Smooth muscle cell of the brain vasculature (primary cell): ENCODE results near the gene POLG2.
"Not testable (repeated sequence)": the region's sequence is repeated elsewhere in the genome, so short reads cannot be mapped to it uniquely, and the experiment has no call there.

Experiments
- DNase-seq: peaks from one replicate; pipeline ENCODE4 v3.0.0-alpha.2; 2012; ENCODE audit warnings: low read depth, low spot score

The POLG2 gene

DNA sequence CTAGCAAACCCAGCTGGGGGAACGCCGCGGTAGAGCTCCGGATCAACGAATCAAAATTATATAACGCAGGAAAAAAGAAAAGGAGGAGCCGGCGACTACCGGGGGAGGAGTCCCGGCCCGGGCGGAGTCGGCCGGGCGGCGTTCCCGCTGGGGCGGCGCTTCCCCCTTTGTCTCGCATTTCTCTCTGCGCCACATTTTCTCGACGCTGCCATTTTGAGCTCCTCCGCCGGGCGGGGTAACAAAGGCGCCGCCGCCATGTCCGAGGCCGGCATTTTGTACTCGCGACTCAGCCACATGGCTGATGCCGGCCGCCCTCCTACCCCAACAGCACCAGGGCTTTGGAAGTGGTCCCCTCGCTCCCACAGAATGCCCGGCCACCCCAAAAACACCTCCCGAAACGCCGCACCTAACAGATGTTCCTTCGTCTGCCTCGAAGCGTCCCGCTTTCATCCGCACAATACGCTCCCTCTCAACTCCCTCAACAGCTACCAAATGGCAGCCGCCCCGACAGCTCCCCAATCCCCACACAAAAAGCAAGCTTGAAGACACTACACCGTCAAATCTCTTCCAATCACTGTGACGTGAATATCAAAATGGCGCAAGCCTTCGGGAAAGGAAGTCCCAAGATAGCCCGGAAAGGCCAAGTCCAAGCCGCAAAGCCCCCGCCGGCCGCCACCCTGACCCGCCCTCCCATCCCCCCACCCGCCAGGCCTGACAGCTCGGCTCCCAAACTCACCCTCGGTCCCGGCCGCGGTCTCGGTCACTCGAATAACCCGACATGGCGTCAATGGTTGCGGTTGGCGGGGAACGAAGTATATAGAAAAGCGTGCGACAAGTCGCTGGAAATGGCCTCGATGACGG is 8.7 kb upstream of the POLG2 start:
- DNase-seq = peak; percentile 83

DNA sequence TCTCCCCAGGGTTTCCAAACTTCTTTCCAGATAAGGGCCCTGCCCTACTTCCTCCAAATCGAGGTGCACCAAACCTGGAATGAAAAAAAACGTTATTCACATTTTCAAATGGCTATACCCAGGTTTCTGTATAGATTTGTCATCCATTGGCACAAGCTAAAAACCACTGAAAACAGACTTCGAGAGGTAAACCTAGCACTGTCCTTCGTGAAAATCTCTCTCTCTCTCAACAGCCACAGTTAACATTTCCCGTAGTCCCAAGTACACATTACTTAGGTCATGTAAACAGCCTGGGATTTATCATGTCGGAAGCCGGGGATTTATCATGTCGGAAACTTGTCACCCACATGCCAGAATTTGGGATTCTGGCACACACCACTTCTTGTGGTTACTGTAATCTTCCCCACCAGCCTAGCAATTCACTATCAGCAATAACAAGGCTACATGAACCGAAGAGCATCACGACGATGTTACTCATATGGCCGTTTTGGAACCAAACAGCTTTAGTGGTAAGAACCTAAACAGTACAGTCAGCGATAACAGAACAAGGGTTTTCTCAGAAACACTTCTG is 8.0 kb upstream of the POLG2 start:
- DNase-seq = no peak

DNA sequence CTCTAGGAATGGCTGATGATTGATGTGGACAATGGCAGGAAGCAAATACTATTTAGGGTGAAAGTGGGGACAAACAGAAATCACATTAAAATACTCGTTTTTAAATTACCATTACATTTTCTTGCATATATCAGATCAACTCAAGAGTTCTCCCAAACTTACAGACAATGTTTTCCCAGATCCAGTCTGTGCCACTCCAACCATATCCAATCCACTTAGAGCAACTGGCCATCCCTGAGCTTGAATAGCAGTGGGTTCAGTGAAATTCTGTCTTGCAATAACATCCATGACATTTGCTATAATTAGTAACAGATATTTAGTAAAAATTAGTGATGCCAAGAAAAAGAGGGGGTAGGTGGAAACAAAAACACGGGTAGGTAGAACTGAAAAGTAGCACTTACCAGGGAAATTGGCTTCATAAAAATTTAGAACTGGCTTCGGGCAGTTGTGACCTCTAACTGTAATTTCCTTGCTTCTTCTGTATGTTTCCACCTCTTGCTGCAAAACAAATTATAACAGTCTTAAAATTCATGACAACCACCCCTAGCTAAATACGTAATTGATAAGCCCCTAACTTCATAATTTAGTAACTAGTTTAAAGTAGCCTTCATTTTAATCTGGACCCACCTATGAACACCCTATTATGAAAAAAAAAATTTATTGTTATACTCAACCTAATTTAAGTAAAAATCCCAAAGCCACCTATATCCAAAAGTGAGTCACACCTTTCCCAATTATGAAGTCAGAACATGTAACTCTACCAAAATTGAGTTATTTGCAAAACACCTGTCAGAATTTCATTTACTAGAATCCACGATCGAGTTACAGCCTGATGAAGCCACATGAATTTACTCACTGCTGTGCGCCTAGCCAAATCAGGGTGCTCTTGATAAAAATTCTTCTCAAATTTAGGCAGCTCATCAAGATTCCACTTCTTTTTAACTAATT is 7.2 kb upstream of the POLG2 start:
- no peak for DNase-seq

DNA sequence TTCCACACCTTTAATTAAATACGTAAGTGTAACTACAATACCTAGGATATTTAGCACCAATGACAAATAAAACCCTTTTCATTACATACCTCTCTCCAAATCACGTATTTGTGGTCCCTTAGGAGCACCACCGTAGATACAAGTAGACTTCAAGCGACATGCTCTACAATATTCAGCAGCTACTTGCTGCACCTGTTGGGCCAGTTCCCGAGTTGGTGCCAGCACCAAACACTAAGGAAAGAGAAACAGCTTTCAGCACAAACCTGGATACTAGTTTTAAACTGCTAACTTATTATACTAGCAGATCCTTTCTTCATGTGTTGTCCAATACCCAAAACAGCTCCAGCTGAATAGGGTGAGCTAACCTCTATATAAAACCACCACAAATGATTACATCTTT is 6.5 kb upstream of the POLG2 start:
- no peak for DNase-seq

DNA sequence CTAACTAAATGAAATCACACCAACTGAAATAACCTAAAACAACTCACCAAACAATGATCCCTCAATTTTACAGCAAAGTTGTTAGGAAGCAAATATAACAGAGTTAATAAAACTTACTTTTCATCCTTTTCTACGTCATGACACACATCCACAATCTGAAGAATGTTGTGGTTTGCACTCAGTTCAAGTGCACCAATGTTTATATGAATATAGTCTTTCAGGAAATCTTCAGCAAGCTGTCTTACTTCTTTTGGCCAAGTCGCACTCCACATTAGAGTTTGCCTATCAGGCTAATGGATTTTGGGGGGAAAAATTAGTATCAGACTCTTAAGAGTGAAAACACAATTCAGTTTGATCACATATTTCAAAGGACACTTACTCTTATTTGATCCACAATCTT is 6.0 kb upstream of the POLG2 start:
- no peak for DNase-seq

DNA sequence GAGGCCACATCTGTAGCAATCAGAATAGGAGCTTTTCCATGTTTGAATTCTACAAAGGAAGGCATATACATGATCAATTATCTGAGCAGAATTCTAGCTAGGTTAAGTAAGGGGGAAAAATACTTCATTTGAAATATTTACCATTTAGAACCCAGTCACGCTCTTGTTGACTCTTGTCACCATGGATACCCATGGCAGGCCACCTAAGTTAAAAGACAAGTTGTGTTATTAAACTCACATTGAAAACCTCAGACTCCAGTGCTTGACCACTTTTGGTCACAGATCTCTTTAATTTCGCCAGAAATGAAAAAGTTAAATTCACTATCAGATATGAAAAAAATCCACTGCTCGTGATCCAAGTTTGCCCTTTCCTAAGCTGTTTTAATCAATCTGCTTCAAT is 5.2 kb upstream of the POLG2 start:
- no peak for DNase-seq

DNA sequence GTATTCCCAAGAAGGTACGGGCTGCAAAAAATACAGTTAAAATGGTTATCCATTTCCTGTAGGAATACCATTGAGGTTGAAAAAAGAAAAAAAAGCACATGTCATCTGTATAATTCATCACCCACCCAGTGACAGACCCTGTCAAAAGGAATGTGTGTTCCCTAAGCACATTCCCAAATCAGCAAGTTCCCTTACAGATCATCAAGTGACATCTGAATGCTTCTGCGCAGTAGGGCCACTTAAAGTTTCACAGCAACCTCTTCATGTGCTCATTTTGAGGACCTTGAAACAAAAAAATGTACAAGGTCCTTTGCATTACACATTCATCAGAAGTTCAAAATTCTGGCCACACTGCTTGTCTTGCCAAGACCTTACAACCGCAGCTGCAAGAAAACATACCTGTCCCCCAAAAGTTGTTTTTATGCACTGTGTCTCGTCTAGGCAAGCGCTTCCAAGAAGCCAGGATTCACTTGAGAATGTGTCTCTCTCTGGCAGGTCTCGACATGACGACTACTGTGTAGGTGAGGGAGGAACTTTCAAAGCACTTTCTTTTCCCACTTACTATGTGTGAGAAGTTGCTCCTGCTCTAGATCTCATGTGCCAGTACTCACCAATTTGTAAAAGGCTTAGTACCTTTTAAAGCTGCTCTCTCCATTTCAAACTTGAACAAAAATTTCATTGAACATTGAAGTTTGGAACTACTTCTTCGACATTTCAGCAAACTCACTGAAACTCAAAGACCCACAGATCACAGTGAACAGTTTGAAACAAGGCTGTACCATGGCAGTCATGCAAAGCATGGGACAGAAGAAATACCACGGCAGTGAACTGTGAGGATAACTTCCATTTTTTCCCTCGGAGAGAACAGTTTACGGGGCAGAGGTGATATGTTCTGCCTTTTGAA is 4.3 kb upstream of the POLG2 start:
- DNase-seq = no peak

DNA sequence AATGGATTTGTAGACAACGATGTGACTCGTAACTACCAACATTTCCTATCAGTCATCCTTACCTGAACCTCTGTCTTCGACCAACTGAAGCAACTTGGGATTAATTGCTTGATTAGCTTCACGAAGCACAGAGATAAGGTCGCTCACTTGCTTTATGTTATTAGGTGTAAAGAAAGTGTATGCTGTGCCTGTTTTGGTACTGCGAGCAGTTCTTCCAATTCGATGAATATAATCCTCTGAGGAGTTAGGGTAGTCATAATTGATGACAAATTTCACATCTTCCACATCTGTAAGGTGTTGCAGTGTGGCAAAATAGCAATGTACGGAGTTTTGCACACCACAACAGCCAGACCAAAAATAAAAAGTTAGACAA is 3.6 kb upstream of the POLG2 start:
- DNase-seq = no peak

DNA sequence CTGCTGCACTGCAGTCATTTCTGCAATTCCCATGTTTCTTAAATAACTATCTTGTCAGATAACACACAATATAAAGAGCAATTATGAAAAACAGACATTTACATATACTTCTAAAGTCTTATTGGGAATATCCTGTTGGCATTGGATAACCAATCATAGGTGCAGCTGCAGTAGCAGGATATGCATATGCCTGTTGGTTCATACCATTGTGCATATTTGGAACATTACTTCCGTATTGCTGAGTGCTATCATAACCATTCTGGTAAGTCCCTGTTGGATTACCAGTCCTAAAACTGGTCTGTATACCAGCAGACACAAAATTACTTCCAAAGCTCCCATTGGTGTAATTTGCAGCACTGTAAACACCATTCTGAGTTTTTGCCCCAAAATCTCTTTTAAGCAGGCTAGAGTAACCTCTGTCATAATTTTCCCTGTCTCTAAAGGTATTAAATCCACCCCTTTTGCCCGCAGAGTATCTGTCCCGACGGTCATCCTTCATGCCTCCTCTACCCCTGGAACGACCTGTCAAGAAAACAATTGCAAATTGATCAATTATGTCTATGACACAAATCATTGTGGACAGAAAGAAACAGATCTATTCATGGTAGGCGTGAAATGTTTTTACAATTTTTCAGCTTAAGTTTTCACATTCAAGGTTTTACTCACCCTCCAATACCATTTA is 3.1 kb upstream of the POLG2 start:
- DNase-seq = no peak

DNA sequence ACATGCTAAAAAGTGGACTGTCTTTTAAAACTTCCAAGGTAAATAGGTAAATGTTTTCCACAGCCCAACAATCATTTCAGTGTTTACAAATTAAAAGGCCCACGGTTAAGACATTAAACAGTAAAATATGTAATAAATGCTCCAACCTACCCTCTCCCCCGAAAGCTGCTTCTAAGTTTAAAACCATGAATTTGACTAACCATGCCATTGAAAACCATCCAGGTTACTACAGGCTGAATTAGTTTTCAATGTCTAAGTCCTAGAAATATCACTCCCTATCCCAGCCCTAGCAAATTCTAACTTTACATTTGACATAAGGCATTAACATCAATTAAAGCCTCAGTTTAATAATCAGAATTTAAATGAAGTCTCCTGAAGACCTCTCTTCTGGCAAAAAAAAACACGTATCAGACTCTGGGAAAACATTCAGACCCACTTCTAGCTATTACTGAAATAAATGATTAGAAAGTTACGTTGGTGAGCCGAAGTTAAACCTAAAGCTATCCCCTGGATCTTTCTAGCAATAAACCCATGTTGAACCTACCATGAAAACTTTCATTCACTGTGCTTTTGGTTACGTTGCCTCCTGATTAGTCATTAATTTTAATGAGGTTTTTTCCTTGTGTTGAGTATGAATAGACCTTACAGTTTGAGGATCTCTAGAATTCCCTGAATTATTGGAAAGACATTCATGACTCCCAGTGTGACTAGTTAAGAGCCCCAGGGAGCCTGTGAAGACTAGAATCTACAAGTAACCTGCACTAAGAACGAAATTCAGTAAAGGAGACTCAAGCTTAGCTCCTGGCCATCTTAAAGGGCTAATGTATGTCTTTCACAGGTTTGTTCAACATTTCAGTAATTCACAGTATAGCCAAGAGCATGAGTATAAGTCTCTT is 1.7 kb upstream of the POLG2 start:
- no peak for DNase-seq

DNA sequence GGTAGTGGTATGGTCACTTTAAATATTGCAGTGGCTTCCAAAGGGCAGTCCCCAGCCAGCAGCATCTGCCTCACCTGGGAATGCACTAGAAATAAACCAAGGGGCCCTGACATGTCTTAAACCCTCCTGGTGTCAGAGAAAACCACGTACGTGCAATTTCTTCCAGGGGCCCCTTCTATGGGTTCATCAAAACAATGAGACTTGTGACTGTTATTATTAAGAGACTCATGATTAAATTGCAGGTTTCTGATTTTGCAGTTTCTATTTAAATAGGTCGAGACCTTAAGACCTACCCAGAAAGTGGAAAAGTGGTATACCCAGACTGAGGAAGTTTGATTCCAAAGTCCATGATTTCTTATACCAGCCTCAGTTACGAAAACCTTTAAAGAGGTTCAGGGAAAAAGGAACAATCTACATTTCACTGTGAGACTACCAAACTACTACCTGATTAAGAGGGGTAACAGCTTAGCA is 746 bp upstream of the POLG2 start:
- DNase-seq = no peak

DNA sequence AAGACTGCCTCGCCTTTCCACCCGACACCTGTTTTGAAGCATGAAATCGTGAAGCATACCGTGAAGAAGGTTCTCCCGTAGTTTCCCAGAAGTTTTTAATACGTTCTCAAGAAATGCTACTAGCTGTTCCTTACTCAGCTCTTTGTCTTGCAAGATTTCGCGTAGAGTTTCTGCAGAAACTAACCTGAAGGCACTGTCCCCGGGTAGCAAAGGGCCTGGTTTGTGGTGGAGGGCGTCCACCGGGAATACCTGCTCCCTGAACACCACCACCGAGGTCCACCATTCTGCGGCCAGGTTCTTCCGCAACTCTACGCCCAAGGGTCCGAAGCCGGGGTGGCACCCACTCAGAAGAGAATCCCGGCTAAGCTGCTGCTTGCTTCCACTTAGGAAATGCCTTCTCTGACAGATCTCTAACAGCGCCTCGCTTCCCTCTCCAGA is 487 bp downstream of the POLG2 start:
- no peak for DNase-seq

DNA sequence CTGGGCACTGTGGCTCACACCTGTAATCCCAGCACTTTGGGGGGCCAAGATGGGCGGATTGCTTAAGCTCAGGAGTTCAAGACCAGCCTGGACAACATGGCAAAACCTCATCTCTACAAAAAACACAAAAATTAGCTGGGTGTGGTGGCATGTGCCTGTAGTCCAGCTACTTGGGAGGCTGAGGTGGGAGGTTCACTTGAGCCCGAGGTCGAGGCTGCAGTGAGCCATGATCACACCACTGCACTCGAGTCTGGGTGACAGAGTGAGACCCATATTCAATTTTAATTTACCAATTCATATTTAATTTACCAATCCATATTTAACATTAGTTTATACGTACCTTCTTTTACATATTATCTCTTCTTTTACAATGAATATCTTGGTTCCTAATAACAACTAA is 1.6 kb downstream of the POLG2 start:
- not testable (repeated sequence) for DNase-seq

DNA sequence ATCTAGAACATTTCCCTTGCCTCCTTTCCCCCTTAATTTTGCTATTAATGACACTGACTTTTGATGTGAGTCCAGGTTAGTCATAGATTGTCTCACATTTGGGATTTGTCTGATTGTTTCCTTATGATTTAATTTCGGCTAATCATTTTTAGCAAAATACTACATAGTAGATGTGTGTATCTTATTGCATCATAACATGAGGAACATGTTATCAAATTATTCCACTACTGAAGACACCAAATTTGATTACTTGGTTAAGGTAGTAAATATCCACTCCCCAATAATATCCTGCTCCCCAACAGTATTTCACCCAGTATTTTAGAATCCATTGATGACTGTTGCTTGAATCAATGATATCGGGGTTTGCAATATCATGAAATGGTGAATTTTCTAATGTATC is 2.7 kb downstream of the POLG2 start:
- no peak for DNase-seq

DNA sequence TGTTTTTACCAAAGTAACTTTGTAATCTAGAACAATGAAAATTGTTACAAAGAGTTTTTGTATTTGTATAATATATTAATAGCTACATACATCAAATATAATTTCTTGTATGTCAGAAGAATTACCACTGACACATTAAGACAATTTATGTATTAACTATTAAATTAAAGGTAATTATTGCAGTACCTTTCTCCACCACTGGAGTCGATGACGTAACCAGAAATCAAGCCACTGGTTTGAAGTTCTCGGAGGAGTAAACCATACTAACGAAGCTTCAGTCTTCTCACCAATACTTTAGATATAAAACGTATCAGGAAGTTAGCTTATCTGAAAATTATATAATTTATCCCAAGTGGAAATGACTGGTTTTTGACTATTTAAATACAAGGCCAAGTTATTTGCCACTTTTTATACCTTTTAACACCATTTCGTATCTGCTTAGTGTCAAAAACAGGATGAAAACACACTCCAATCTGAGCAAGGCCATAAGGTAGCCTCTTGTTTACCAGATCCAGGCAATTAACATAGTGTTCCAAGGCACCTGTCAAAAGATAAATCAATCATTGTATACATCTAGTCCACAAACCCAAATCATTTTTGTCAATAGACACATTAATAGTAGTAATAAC is 4.3 kb downstream of the POLG2 start:
- no peak for DNase-seq

DNA sequence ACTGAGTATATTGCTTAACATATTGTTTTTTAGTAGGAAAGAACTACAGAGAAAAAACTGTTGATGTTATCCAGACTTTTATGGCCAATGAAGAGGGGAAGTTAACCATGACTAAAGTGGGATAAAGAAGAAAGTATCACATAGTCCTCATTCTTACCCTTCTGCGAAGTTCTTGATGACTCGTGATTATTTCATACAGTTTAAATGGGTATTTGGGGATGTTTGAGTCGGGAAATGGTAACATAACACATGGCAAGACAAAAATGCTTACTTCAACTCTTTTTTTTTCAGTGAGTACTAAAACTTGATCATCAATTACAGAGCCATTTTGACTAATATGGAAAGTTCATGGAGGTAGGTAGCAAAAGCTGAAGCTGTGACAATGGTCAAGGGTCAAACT is 4.9 kb downstream of the POLG2 start:
- DNase-seq = no peak

DNA sequence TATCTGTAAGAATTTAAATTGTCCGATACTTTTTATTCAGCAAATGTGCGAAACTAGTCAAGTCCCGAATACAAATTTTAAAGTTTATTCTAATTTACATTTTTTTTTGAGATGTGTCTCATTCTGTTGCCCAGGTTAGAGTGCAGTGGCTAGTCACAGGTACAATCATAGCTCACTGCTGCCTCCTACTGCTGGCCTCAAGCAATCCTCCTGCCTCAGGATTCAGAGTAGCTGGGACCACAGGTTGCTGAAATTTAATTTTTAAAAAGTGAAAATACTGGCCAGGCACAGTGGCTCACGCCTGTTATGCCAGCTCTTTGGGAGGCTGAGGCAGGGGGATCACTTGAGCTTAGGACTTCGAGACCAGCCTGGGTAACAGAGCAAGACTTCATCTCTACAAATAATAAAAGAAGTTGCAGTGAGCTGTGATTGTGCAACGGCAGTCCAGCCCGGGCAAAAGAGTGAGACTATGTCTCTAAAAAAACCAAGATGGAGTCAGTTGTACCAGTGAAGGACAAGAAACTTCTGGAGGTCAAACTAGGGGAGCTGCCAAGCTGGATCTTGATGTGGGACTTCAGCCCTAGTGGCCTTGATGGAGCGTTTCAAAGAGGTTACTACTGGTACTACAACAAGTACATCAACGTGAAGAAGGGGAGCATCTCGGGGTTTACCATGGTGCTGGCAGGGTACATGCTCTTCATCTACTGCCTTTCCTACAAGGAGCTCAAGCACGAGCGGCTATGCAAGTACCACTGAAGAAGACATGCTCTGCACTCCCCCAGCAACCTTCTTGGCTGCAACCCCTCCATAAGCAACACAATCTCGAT is 5.6 kb downstream of the POLG2 start:
- DNase-seq = no peak

DNA sequence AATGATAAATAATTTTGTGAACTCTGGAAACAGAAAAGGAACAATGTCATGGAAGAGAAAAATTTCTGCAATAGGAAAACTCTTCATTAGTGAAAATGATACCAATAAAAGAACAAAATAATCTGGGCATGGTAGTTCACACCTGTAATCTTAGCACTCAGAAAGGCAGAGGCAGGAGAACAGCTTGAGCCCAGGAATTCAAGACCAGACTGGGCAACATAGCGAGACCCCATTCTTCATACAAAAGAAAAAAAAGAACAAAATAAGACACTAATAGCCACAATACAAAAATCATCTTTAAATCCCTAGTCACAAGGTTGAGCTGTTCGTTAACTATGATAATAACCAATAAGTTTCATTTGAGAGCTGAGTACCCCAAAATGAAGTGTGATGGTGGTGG is 8.6 kb downstream of the POLG2 start:
- DNase-seq = no peak
